RWPE1 (cell line): Measurements from ENCODE around the gene CDYL2.

Experiments
- CTCF ChIA-PET: fragments of 350-600 bp; sonication (Branson Sonifier 250); formaldehyde crosslinking; extraction: SDS; loops from one replicate; lab custom pipeline; 2021; lab: Yijun Ruan, JAX
- POLR2A ChIA-PET: fragments of 400-600 bp; formaldehyde crosslinking; extraction: SDS; loops from one replicate; lab custom pipeline; 2020; ENCODE audit warnings: antibody characterized with exemption; ENCODE audit not compliant: low non-redundant PET; lab: Yijun Ruan, JAX
- DNase-seq: peaks from one replicate; pipeline ENCODE4 v3.0.0; 2012; ENCODE audit warnings: low spot score
- H3K27ac ChIP-seq: fragments of 450-650 bp; 2 replicates; pipeline ENCODE4 v1.5.1; 2017
- CTCF ChIP-seq: fragments of 450-650 bp; conservative IDR thresholded peaks from 2 replicates; pipeline ENCODE4 v1.5.1; 2017; ENCODE audit warnings: low read depth, mild to moderate bottlenecking

CDYL2 gene

GRCh38 chr16:80665356-80665755, 139.0 kb downstream of the CDYL2 start:
- ChIA-PET POLR2A (no interaction called here), CTCF (no interaction called here)
- no peak for TF ChIP-seq CTCF
- no peak for DNase-seq
- no peak overlapping the region for H3K27ac ChIP-seq

GRCh38 chr16:80664786-80665185, 139.6 kb downstream of the CDYL2 start:
- ChIA-PET CTCF (no interaction called here), POLR2A (no interaction called here)
- no peak for TF ChIP-seq CTCF
- DNase-seq = no peak
- no peak overlapping the region for H3K27ac ChIP-seq

GRCh38 chr16:80664226-80664625, 140.2 kb downstream of the CDYL2 start:
- no peak for DNase-seq
- TF ChIP-seq CTCF = no peak
- no peak overlapping the region for H3K27ac ChIP-seq
- POLR2A ChIA-PET = no interaction called here
- CTCF ChIA-PET = no interaction called here

GRCh38 chr16:80663078-80663477, 141.3 kb downstream of the CDYL2 start:
- H3K27ac ChIP-seq = no peak overlapping the region
- ChIA-PET CTCF (no interaction called here), POLR2A (no interaction called here)
- no peak for DNase-seq
- TF ChIP-seq CTCF = no peak

- ChIA-PET CTCF (no interaction called here), POLR2A (no interaction called here)
- H3K27ac ChIP-seq = no peak overlapping the region
- DNase-seq = no peak
- TF ChIP-seq CTCF = no peak
Observed at GRCh38 chr16:80659865-80660264, 144.5 kb downstream of the CDYL2 start.

- TF ChIP-seq CTCF = no peak
- ChIA-PET POLR2A (no interaction called here), CTCF (no interaction called here)
- no peak overlapping the region for H3K27ac ChIP-seq
- DNase-seq = no peak
Observed at GRCh38 chr16:80656711-80657150, 147.7 kb downstream of the CDYL2 start.

- no peak overlapping the region for H3K27ac ChIP-seq
- DNase-seq = no peak
- ChIA-PET POLR2A (no interaction called here), CTCF (no interaction called here)
- no peak for TF ChIP-seq CTCF
Observed at GRCh38 chr16:80656161-80656560, 148.2 kb downstream of the CDYL2 start.
